Vagina (tissue), 2 donors: ENCODE data around the gene CHRD.

Source experiments
- POLR2A ChIP-seq, 2 donors: fragments of 450-650 bp; IDR thresholded peaks; one replicate each; pipeline ENCODE4 v1.6.1; 2017; ENCODE audit warnings: antibody characterized with exemption in 2 of 2, mild to moderate bottlenecking in 2 of 2, moderate library complexity in 2 of 2
- TF ChIP-seq, protein P1 (sequence below), 3 experiments: fragments of 450-650 bp in 2 of 3; fragments of 200-600 bp in 1 of 3; sonication (generic) in 1 of 3; IDR thresholded peaks; one replicate each; pipeline ENCODE4 v1.5.1; 2017 to 2019; ENCODE audit warnings: antibody characterized with exemption in 3 of 3, mild to moderate bottlenecking in 2 of 3, moderate library complexity in 2 of 3

DNA sequence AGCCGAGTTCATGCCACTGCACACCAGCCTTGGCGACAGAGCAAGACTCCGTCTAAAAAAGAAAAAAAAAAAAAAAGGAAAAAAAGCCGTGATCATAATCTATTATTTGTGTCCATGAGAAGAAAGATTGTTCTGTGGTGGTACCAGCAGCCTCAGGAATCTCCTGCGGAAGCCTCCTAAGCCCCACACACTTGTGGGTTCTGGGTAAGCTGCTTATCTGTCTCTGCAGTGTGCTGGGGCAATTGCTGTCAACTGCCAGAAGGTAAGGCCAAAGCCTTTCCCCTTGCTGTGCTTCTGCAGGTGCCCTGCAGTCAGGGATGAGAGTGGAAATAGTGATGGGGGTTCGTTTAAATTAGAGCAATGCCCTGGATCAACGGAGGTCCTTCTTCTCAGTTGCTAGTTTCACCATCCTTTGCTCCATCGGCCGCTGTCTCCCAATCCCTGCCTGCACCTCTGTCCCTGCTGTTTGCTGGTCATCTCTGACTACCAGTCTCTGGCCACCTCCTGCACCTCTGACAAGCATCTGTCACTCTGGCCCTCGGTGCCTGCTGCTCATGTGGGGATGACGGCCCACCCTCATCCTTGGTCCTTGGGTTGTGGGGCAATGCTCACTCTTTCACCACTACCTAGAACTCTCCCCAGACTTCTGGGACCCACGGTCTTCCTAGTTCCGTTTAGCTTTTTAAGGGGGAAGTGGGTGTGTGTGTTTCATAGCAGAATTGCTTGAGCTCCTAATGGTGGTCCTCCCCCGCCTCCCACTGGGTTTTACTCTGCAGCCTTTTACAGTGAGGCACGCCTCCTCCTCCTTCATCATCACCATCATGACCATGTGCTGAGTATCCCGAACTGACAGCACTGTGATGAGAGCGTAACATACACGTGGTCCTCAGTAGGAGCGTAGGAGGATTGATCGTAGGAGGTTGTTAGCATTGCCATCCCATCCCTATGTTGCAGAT, 25.5 kb downstream of the CHRD start:
- TF ChIP-seq, protein P1, sequence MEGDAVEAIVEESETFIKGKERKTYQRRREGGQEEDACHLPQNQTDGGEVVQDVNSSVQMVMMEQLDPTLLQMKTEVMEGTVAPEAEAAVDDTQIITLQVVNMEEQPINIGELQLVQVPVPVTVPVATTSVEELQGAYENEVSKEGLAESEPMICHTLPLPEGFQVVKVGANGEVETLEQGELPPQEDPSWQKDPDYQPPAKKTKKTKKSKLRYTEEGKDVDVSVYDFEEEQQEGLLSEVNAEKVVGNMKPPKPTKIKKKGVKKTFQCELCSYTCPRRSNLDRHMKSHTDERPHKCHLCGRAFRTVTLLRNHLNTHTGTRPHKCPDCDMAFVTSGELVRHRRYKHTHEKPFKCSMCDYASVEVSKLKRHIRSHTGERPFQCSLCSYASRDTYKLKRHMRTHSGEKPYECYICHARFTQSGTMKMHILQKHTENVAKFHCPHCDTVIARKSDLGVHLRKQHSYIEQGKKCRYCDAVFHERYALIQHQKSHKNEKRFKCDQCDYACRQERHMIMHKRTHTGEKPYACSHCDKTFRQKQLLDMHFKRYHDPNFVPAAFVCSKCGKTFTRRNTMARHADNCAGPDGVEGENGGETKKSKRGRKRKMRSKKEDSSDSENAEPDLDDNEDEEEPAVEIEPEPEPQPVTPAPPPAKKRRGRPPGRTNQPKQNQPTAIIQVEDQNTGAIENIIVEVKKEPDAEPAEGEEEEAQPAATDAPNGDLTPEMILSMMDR (IDR thresholded peaks at IDR 0.05), result no peak
- no peak for TF ChIP-seq POLR2A (IDR thresholded peaks at IDR 0.05)
